ENCODE data around the gene FNIP2. TPM values are rescaled to one million over a fixed set of nuclear protein-coding genes. Genes with fewer than 3 reads are reported as not detected.
A peak's percentile ranks its signal among the peaks of the same experiment; 100 is the strongest.
"Not testable (repeated sequence)": the region's sequence is repeated elsewhere in the genome, so short reads cannot be mapped to it uniquely, and the experiment has no call there.

Gene FNIP2
- total RNA-seq, 4 donors from 2014 or later, result 48.9 to 75.8 (median 63.2) TPM

DNA sequence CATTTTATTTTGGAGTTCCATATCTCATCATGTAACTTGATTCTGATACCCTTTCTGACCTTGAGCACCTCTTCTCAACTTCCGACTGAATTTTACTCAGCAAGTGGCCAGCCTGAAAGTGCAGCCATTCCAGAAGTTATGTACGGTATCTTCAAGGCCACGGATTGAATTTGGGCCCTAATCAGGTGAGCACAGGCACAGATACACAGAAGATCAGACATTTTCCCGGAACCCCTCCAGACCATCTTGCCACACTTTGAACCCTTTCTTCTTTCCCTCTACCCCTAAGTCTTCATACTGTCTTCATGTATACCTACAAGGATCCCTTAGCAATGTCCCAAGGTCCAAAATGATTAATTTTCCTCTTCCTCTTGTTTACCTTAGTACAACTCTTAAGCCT lies 108.2 kb downstream of the FNIP2 start:
- H3K27ac ChIP-seq, result no peak overlapping the region
- DNase-seq, result no peak
- TF ChIP-seq POLR2A (IDR thresholded peaks at IDR 0.05), result no peak
- TF ChIP-seq, protein P1, sequence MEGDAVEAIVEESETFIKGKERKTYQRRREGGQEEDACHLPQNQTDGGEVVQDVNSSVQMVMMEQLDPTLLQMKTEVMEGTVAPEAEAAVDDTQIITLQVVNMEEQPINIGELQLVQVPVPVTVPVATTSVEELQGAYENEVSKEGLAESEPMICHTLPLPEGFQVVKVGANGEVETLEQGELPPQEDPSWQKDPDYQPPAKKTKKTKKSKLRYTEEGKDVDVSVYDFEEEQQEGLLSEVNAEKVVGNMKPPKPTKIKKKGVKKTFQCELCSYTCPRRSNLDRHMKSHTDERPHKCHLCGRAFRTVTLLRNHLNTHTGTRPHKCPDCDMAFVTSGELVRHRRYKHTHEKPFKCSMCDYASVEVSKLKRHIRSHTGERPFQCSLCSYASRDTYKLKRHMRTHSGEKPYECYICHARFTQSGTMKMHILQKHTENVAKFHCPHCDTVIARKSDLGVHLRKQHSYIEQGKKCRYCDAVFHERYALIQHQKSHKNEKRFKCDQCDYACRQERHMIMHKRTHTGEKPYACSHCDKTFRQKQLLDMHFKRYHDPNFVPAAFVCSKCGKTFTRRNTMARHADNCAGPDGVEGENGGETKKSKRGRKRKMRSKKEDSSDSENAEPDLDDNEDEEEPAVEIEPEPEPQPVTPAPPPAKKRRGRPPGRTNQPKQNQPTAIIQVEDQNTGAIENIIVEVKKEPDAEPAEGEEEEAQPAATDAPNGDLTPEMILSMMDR (IDR thresholded peaks at IDR 0.05), result no peak
- H3K4me1 ChIP-seq, result no peaks in the 10 kb centered on the region
- no peaks in the 10 kb centered on the region for H3K27me3 ChIP-seq
- intact Hi-C loops (cut with DNase I), result no loop called here
- no peak overlapping the region for H3K4me3 ChIP-seq (replicated peaks in 1 of 3)
- H3K9me3 ChIP-seq, result no peaks in the 10 kb centered on the region
- 88 to 91% methylated on average over 4 of the region's 4 CpGs for WGBS, 2 donors
- peaks cover 0 to 6% of the 10 kb centered on the region in 2 donors for H3K36me3 ChIP-seq

DNA sequence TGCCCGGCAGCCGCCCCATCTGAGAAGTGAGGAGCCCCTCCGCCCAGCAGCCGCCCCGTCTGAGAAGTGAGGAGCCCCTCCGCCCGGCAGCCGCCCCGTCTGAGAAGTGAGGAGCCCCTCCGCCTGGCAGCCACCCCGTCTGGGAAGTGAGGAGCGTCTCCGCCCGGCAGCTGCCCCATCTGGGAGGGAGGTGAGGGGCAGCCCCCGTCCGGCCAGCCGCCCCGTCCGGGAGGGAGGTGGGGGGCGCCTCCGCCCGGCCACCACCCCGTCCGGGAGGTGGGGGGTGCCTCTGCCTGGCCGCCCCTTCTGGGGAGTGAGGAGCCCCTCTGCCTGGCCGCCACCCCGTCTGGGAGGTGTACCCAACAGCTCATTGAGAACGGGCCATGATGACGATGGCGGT lies 113.3 kb downstream of the FNIP2 start:
- H3K9me3 ChIP-seq; H3K4me1 ChIP-seq; H3K4me3 ChIP-seq (replicated peaks in 1 of 3); DNase-seq; H3K36me3 ChIP-seq; intact Hi-C loops (cut with DNase I); H3K27me3 ChIP-seq; H3K27ac ChIP-seq: not testable (repeated sequence)
- WGBS, 2 donors, result 98 to 99% methylated on average over 12 to 17 of the region's 30 CpGs

DNA sequence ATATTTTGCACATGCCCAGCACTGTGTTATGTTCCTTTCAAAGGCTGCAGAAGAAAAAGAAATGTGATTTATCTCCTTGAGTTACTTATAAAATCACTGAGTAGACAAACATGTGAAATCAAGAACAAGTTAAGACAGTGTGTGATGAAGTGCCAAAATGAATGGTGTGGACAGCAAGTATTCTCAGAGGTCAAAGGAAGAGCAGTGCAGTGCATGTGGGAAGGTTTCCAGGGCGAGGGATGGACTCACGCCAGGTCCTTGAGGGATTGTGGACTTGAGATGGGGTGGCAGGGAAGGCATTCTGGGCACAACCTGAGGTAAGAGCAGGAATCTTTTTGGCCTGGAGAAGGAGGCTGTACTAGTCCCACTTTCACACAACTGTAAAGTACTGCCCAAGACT lies 115.5 kb downstream of the FNIP2 start:
- no peak overlapping the region for H3K4me3 ChIP-seq (replicated peaks in 1 of 3)
- TF ChIP-seq, protein P1 (IDR thresholded peaks at IDR 0.05), result no peak
- TF ChIP-seq POLR2A (IDR thresholded peaks at IDR 0.05), result no peak
- H3K9me3 ChIP-seq, result no peaks in the 10 kb centered on the region
- H3K36me3 ChIP-seq, result no peaks in the 10 kb centered on the region
- DNase-seq, result peak; percentile 76 to 85
- no peaks in the 10 kb centered on the region for H3K27me3 ChIP-seq
- intact Hi-C loops (cut with DNase I), result no loop called here
- H3K27ac ChIP-seq, result no peak overlapping the region
- WGBS, 2 donors, result 32 to 39% methylated on average over 2 of the region's 2 CpGs
- peaks cover 5 to 7% of the 10 kb centered on the region in 2 donors for H3K4me1 ChIP-seq

DNA sequence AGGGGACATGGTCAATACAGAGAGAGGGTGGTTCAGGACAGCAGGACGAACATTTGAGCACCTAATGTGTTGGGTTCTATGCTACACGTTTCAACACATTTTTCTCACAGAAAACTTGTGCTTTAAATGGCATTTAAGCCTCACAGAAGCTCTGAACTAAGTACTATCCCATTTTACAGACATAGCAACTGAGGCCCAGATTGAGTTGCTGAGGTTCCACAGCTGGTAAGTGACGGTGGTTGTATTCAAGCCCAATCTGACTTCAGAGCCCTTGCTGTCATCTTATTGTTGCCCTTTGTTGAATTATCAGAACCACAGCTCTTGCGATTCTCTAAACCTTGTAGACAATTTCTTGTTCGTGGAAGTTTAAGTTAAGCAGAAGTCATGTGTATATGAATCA lies 116.7 kb downstream of the FNIP2 start:
- no peaks in the 10 kb centered on the region for H3K27me3 ChIP-seq
- peaks cover 5 to 7% of the 10 kb centered on the region in 2 donors for H3K4me1 ChIP-seq
- TF ChIP-seq, protein P1 (IDR thresholded peaks at IDR 0.05), result no peak
- no peak for TF ChIP-seq POLR2A (IDR thresholded peaks at IDR 0.05)
- H3K36me3 ChIP-seq, result no peaks in the 10 kb centered on the region
- 94 to 97% methylated on average over 5 of the region's 5 CpGs for WGBS, 2 donors
- DNase-seq, result no peak
- H3K4me3 ChIP-seq (replicated peaks in 1 of 3), result no peak overlapping the region
- no peaks in the 10 kb centered on the region for H3K9me3 ChIP-seq
- H3K27ac ChIP-seq, result no peak overlapping the region
- intact Hi-C loops (cut with DNase I), result no loop called here

DNA sequence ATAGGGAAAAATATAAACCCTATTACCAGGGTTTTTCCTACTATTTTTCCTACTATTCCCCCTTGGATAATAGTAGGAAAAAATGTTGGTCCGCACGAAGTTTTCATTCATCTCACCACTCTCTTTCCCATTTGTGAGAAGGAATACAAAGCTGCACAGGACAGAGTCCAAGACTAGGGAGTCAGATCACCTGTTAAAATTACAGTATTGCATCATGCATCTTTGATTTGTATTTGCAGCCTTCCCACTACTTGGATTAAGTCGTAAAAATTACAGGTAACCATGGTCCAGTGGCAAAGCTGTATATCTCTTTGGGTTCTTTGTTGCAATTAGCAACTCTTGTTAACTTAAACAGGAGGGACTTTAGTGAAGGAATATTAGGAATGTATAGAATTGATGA lies 121.5 kb downstream of the FNIP2 start:
- DNase-seq, result no peak
- peaks cover 0 to 5% of the 10 kb centered on the region in 2 donors for H3K36me3 ChIP-seq
- no peak overlapping the region for H3K27ac ChIP-seq
- intact Hi-C loops (cut with DNase I), result no loop called here
- 96 to 98% methylated on average over 3 of the region's 3 CpGs for WGBS, 2 donors
- peaks cover 0 to 3% of the 10 kb centered on the region in 2 donors for H3K4me1 ChIP-seq
- no peak for TF ChIP-seq POLR2A (IDR thresholded peaks at IDR 0.05)
- TF ChIP-seq, protein P1 (IDR thresholded peaks at IDR 0.05), result no peak
- no peaks in the 10 kb centered on the region for H3K9me3 ChIP-seq
- no peaks in the 10 kb centered on the region for H3K27me3 ChIP-seq
- no peak overlapping the region for H3K4me3 ChIP-seq (replicated peaks in 1 of 3)

DNA sequence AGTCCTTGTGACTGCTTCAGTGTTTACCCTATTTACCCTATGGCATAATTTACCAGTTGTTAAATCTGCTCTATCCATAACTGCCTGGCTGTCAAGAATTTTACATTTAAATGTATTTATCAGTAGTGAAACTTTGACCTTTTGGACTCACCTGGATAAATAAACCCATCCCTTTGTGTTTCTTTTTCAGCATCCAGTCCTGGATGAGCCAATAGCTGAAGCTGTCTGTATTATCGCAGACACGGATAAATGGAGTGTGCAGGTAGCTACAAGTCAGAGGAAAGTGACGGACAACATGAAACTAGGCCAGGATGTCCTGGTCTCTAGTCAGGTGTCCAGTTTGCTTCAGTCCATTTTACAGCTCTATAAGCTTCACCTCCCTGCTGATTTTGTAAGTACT lies 122.4 kb downstream of the FNIP2 start:
- no peak for TF ChIP-seq POLR2A (IDR thresholded peaks at IDR 0.05)
- TF ChIP-seq, protein P1 (IDR thresholded peaks at IDR 0.05), result no peak
- no peak overlapping the region for H3K27ac ChIP-seq
- no peak for DNase-seq
- peaks cover 0 to 5% of the 10 kb centered on the region in 2 donors for H3K36me3 ChIP-seq
- H3K4me3 ChIP-seq (replicated peaks in 1 of 3), result no peak overlapping the region
- intact Hi-C loops (cut with DNase I), result no loop called here
- H3K27me3 ChIP-seq, result no peaks in the 10 kb centered on the region
- H3K9me3 ChIP-seq, result no peaks in the 10 kb centered on the region
- whole genome bisulfite sequencing, 2 donors, result 94 to 98% methylated on average over 3 of the region's 3 CpGs
- peaks cover 0 to 3% of the 10 kb centered on the region in 2 donors for H3K4me1 ChIP-seq
